Transverse colon (tissue), 3 donors: ENCODE results near the gene PRODH2.

Source experiments
- CTCF ChIP-seq, 5 experiments: fragments of 200-600 bp in 3 of 5; fragments of 450-650 bp in 2 of 5; sonication (generic) in 3 of 5; IDR thresholded peaks; 1 replicate in 2 of 5; 2 replicates in 3 of 5; pipeline ENCODE4 v1.5.1; 2016 to 2017; ENCODE audit warnings: antibody characterized with exemption in 5 of 5, inconsistent platforms in 3 of 5, mild to moderate bottlenecking in 2 of 5, moderate library complexity in 1 of 5
- POLR2A ChIP-seq: fragments of 450-650 bp; IDR thresholded peaks from one replicate; pipeline ENCODE4 v1.6.1; 2016; ENCODE audit warnings: antibody characterized with exemption, mild to moderate bottlenecking, moderate library complexity

GRCh38 chr19:35852029-35852780 lies 39.6 kb upstream of the PRODH2 start, which contains the start of gene NPHS1:
- TF ChIP-seq POLR2A (no peak), CTCF (IDR thresholded peaks at IDR 0.05) (no peak)
